HCT116 (cell line): ENCODE data around the gene NGFR. TPM values are rescaled to one million over a fixed set of nuclear protein-coding genes. Genes with fewer than 3 reads are reported as not detected.

Source experiments
- ATAC-seq: fragments of 200-7000 bp; cut with Tn5 transposase; 2 replicates; pipeline ENCODE4 v1.9.1; 2020; ENCODE audit warnings: mild to moderate bottlenecking, moderate library complexity
- BruUV-seq: library from RNA; stranded (reverse); fragments of 400-500 nt; replicated peaks from 2 replicates; lab custom pipeline; 2021; lab: Mats Ljungman, UMichigan
- CTCF ChIA-PET: fragments of 300-600 bp; sonication (Branson Sonifier 250); formaldehyde crosslinking; loops from one replicate; lab custom pipeline; 2021; ENCODE audit warnings: antibody characterized with exemption; lab: Charles Lee
- POLR2A ChIA-PET: fragments of 300-600, 350-600 bp; sonication (Branson Sonifier 250); formaldehyde crosslinking; loops from one replicate; lab custom pipeline; 2021; ENCODE audit warnings: antibody characterized with exemption; lab: Charles Lee
- RAD21 ChIA-PET, 2 experiments: fragments of 300-600 bp; sonication (Branson Sonifier 250); formaldehyde crosslinking; loops; one replicate each; lab custom pipeline; 2023; ENCODE audit warnings: low total read pairs in 2 of 2; ENCODE audit not compliant: uncharacterized antibody in 2 of 2, unreplicated experiment in 2 of 2, low non-redundant PET in 1 of 2; lab: Charles Lee
- DNase-seq: peaks from one replicate; pipeline ENCODE4 v3.0.0-alpha.2; 2010; ENCODE audit warnings: low read depth, low spot score
- H2AFZ ChIP-seq: fragments of 200-600 bp; shearing (Covaris generic), sonication (generic); 2 replicates; pipeline ENCODE4 v1.6.1; 2017; ENCODE audit warnings: low read depth, mixed run types, mixed read lengths, antibody characterized with exemption, low read length; ENCODE audit not compliant: poor library complexity, severe bottlenecking
- H3K27ac ChIP-seq: 2 replicates; pipeline ENCODE4 v1.5.1; 2012; ENCODE audit warnings: low read depth, low read length
- H3K27me3 ChIP-seq: fragments of 200-600 bp; sonication (generic); 2 replicates; pipeline ENCODE4 v1.6.1; 2016; ENCODE audit warnings: mixed run types, low read length, mixed read lengths; ENCODE audit not compliant: insufficient read depth
- H3K36me3 ChIP-seq, 2 experiments: fragments of 200-500 bp in 1 of 2; fragments of 200-600 bp in 1 of 2; sonication (Bioruptor generic) in 1 of 2; sonication (generic) in 1 of 2; 2 replicates each; pipeline versions ENCODE4 v1.5.1 to v1.6.1; 2014 to 2016; ENCODE audit warnings: low read length in 2 of 2, inconsistent platforms in 1 of 2, mixed read lengths in 1 of 2, mixed run types in 1 of 2; ENCODE audit not compliant: insufficient read depth in 2 of 2, control insufficient read depth in 1 of 2
- H3K4me1 ChIP-seq, 2 experiments: fragments of 200-600 bp in 1 of 2; sonication (generic) in 1 of 2; 2 replicates each; pipeline versions ENCODE4 v1.5.1 to v1.6.1; 2012 to 2017; ENCODE audit warnings: low read length in 2 of 2, inconsistent platforms in 1 of 2, mild to moderate bottlenecking in 1 of 2, mixed read lengths in 1 of 2, mixed run types in 1 of 2, moderate library complexity in 1 of 2; ENCODE audit not compliant: insufficient read depth in 2 of 2, control insufficient read depth in 1 of 2
- H3K4me2 ChIP-seq: fragments of 200-600 bp; sonication (generic); 2 replicates; pipeline ENCODE4 v1.6.1; 2017; ENCODE audit warnings: mixed run types, low read length, mixed read lengths
- H3K4me3 ChIP-seq, 2 experiments: fragments of 200-600 bp in 1 of 2; sonication (generic) in 1 of 2; replicated peaks in 1 of 2; 2 replicates each; pipeline ENCODE4 v1.5.1; 2011 to 2016; ENCODE audit warnings: low read length in 2 of 2, control low read depth in 1 of 2, low read depth in 1 of 2, mild to moderate bottlenecking in 1 of 2, mixed read lengths in 1 of 2, mixed run types in 1 of 2
- H3K79me2 ChIP-seq: fragments of 200-600 bp; sonication (generic); 2 replicates; pipeline ENCODE4 v1.6.1; 2017; ENCODE audit warnings: mild to moderate bottlenecking, mixed run types, low read length, moderate library complexity, mixed read lengths; ENCODE audit not compliant: insufficient read depth
- H3K9ac ChIP-seq: fragments of 200-600 bp; sonication (generic); 2 replicates; pipeline ENCODE4 v1.6.1; 2016; ENCODE audit warnings: low read length, mixed read lengths
- H3K9me2 ChIP-seq: fragments of 200-600 bp; sonication (generic), shearing (Covaris generic); 2 replicates; pipeline ENCODE4 v1.6.1; 2017; ENCODE audit warnings: mixed run types, mild to moderate bottlenecking, moderate library complexity; ENCODE audit not compliant: insufficient read depth
- H3K9me3 ChIP-seq, 2 experiments: fragments of 200-500 bp in 1 of 2; fragments of 200-600 bp in 1 of 2; sonication (Bioruptor generic) in 1 of 2; sonication (generic) in 1 of 2; 2 replicates each; pipeline ENCODE4 v1.6.1; 2014 to 2017; ENCODE audit warnings: low read length in 2 of 2, mixed read lengths in 2 of 2, inconsistent platforms in 1 of 2, low read depth in 1 of 2, mild to moderate bottlenecking in 1 of 2, mixed run types in 1 of 2, moderate library complexity in 1 of 2; ENCODE audit not compliant: control insufficient read depth in 1 of 2, insufficient read depth in 1 of 2
- H4K20me1 ChIP-seq: fragments of 200-600 bp; sonication (generic), shearing (Covaris generic); 2 replicates; pipeline ENCODE4 v1.6.1; 2017; ENCODE audit warnings: mixed run types, mild to moderate bottlenecking, moderate library complexity; ENCODE audit not compliant: insufficient read depth
- CBX3 ChIP-seq: IDR thresholded peaks from 2 replicates; pipeline ENCODE4 v1.6.1; 2012; ENCODE audit warnings: low read depth
- CEBPB ChIP-seq: IDR thresholded peaks from 2 replicates; pipeline ENCODE4 v1.6.1; 2012; ENCODE audit warnings: low read depth
- CTCF ChIP-seq, 3 experiments: fragments of 200-600 bp in 1 of 3; sonication (generic) in 1 of 3; IDR thresholded peaks in 2 of 3; conservative IDR thresholded peaks in 1 of 3; 2 replicates each; pipeline ENCODE4 v1.5.1; 2012 to 2017; ENCODE audit warnings: low read depth in 2 of 3, low read length in 2 of 3, antibody characterized with exemption in 1 of 3, borderline replicate concordance in 1 of 3, control low read depth in 1 of 3, mild to moderate bottlenecking in 1 of 3, mixed read lengths in 1 of 3, mixed run types in 1 of 3, moderate library complexity in 1 of 3; ENCODE audit not compliant: insufficient read depth in 1 of 3
- EGR1 ChIP-seq: IDR thresholded peaks from 2 replicates; pipeline ENCODE4 v1.6.1; 2012; ENCODE audit warnings: low read depth
- ELF1 ChIP-seq: IDR thresholded peaks from 2 replicates; pipeline ENCODE4 v1.6.1; 2012; ENCODE audit warnings: low read depth, borderline replicate concordance
- EZH2 ChIP-seq: fragments of 200-600 bp; sonication (generic); IDR thresholded peaks from 2 replicates; pipeline ENCODE4 v1.6.1; 2017; ENCODE audit warnings: antibody characterized with exemption, mixed run types
- EZH2phosphoT487 ChIP-seq: fragments of 200-600 bp; IDR thresholded peaks from 2 replicates; pipeline ENCODE4 v1.6.1; 2018; ENCODE audit warnings: antibody characterized with exemption, borderline replicate concordance
- FOSL1 ChIP-seq: IDR thresholded peaks from 2 replicates; pipeline ENCODE4 v1.6.1; 2012; ENCODE audit warnings: low read depth
- MAX ChIP-seq: IDR thresholded peaks from 2 replicates; pipeline ENCODE4 v1.6.1; 2012
- POLR2AphosphoS5 ChIP-seq: IDR thresholded peaks from 2 replicates; pipeline ENCODE4 v1.6.1; 2011; ENCODE audit warnings: mild to moderate bottlenecking, low read depth, low read length, moderate library complexity
- SIN3A ChIP-seq: IDR thresholded peaks from 2 replicates; pipeline ENCODE4 v1.6.1; 2012; ENCODE audit warnings: low read depth
- SRF ChIP-seq: IDR thresholded peaks from 2 replicates; pipeline ENCODE4 v1.6.1; 2012; ENCODE audit warnings: low read depth
- TCF7L2 ChIP-seq: IDR thresholded peaks from 2 replicates; pipeline ENCODE4 v1.7.0; 2011; ENCODE audit warnings: borderline replicate concordance, inconsistent platforms; ENCODE audit not compliant: insufficient read depth, insufficient read length; ENCODE audit errors: extremely low read depth
- YY1 ChIP-seq: IDR thresholded peaks from 2 replicates; pipeline ENCODE4 v1.6.1; 2011; ENCODE audit warnings: low read length, low read depth, moderate library complexity, mild to moderate bottlenecking; ENCODE audit not compliant: insufficient replicate concordance; ENCODE audit errors: extremely low read depth
- ZFX ChIP-seq: fragments of 450-650 bp; IDR thresholded peaks from 2 replicates; pipeline ENCODE4 v1.6.1; 2017
- ZNF274 ChIP-seq: fragments of 200-500 bp; sonication (Bioruptor generic); IDR thresholded peaks from 2 replicates; pipeline ENCODE4 v1.6.1; 2014; ENCODE audit warnings: mild to moderate bottlenecking, low read depth, low read length, inconsistent platforms
- intact Hi-C: fragments of 100-400 bp; cut with micrococcal nuclease; formaldehyde crosslinking; loops from 2 replicates; pipeline ENCODE4 v1.10.0; 2022
- total RNA-seq: library from RNA; stranded (reverse); gene quantifications from one replicate; pipeline ENCODE4 v1.2.1, GENCODE V29; 2021; ENCODE audit not compliant: unreplicated experiment
- TF ChIP-seq, protein P1 (sequence below): IDR thresholded peaks from 2 replicates; pipeline ENCODE4 v1.6.1; 2012; ENCODE audit warnings: low read depth

NGFR gene
- total RNA-seq, 1 experiment from 2014 or later = 6.1 TPM

GRCh38 chr17:49490276-49490675 is 4.8 kb upstream of the NGFR start:
- Histone ChIP-seq H3K9me2 (no peaks in the 10 kb centered on the region), H3K4me3 (no peak overlapping the region)
- CTCF ChIA-PET = no interaction called here
- DNase-seq = no peak
- no peak for TF ChIP-seq CEBPB
- no peak for TF ChIP-seq EZH2phosphoT487
- no peak for TF ChIP-seq EZH2
- TF ChIP-seq CTCF (IDR thresholded peaks at IDR 0.05 in 2 of 3, conservative IDR thresholded peaks at IDR 0.05 in 1 of 3; ENCODE audit: borderline replicate concordance in 1 of 3, insufficient read depth in 1 of 3, low read depth in 2 of 3, low read length in 2 of 3) = no peak
- TF ChIP-seq ZFX = no peak
- TF ChIP-seq SRF = no peak
- TF ChIP-seq SIN3A = no peak
- no peak for TF ChIP-seq POLR2AphosphoS5
- TF ChIP-seq EGR1 = no peak
- TF ChIP-seq MAX = no peak
- TF ChIP-seq TCF7L2 = no peak
- TF ChIP-seq ELF1 = no peak
- TF ChIP-seq FOSL1 = no peak
- TF ChIP-seq CBX3 = no peak
- TF ChIP-seq, protein P1, sequence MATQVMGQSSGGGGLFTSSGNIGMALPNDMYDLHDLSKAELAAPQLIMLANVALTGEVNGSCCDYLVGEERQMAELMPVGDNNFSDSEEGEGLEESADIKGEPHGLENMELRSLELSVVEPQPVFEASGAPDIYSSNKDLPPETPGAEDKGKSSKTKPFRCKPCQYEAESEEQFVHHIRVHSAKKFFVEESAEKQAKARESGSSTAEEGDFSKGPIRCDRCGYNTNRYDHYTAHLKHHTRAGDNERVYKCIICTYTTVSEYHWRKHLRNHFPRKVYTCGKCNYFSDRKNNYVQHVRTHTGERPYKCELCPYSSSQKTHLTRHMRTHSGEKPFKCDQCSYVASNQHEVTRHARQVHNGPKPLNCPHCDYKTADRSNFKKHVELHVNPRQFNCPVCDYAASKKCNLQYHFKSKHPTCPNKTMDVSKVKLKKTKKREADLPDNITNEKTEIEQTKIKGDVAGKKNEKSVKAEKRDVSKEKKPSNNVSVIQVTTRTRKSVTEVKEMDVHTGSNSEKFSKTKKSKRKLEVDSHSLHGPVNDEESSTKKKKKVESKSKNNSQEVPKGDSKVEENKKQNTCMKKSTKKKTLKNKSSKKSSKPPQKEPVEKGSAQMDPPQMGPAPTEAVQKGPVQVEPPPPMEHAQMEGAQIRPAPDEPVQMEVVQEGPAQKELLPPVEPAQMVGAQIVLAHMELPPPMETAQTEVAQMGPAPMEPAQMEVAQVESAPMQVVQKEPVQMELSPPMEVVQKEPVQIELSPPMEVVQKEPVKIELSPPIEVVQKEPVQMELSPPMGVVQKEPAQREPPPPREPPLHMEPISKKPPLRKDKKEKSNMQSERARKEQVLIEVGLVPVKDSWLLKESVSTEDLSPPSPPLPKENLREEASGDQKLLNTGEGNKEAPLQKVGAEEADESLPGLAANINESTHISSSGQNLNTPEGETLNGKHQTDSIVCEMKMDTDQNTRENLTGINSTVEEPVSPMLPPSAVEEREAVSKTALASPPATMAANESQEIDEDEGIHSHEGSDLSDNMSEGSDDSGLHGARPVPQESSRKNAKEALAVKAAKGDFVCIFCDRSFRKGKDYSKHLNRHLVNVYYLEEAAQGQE = no peak
- no peak for TF ChIP-seq ZNF274
- TF ChIP-seq YY1 = no peak
- TF ChIP-seq, all 23 proteins: peak for 0
- Histone ChIP-seq H3K4me2 (no peak overlapping the region), H3K9me3 (no peaks in the 10 kb centered on the region), H3K9ac (no peak overlapping the region), H3K36me3 (no peaks in the 10 kb centered on the region), H3K4me1 (peaks cover 0 to 7% of the 10 kb centered on the region in 2 experiments; a peak in 3 of 4 replicates), H4K20me1 (no peaks in the 10 kb centered on the region), H3K79me2 (no peaks in the 10 kb centered on the region), H2AFZ (no peak overlapping the region), H3K27ac (no peak overlapping the region), H3K27me3 (peaks cover 12% of the 10 kb centered on the region; the same call in 1 of the 2 replicates)
- ATAC-seq = no peak
- ChIA-PET RAD21 (interaction anchor here in 1 of 2 experiments (0.6 kb wide), 1 partner anchor 124 kb away, joined by 6 read pairs; no protein-coding TSS in a partner anchor), POLR2A (no interaction called here)
- BruUV-seq = no TSS peak
- intact Hi-C loops = no loop called here
